ENCODE data around the gene IQSEC3.
"Not testable (repeated sequence)": the region's sequence is repeated elsewhere in the genome, so short reads cannot be mapped to it uniquely, and the experiment has no call there.

DNA sequence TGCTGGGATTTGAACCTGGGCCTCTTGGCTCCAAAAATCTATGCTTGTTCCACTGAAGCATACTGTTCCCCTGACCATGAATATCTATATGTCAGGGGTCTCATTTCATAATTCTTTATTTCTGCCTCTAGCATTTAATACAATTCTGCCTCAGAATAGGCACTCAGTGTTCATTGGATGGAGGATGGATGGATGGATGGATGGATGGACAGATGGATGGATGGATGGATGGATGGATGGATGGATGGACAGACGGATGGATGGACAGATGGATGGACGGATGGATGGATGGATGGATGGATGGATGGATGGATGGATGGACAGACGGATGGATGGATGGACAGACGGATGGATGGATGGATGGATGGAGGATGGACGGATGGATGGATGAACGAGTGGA, 150.5 kb downstream of the IQSEC3 start:
- TF ChIP-seq, protein P1, sequence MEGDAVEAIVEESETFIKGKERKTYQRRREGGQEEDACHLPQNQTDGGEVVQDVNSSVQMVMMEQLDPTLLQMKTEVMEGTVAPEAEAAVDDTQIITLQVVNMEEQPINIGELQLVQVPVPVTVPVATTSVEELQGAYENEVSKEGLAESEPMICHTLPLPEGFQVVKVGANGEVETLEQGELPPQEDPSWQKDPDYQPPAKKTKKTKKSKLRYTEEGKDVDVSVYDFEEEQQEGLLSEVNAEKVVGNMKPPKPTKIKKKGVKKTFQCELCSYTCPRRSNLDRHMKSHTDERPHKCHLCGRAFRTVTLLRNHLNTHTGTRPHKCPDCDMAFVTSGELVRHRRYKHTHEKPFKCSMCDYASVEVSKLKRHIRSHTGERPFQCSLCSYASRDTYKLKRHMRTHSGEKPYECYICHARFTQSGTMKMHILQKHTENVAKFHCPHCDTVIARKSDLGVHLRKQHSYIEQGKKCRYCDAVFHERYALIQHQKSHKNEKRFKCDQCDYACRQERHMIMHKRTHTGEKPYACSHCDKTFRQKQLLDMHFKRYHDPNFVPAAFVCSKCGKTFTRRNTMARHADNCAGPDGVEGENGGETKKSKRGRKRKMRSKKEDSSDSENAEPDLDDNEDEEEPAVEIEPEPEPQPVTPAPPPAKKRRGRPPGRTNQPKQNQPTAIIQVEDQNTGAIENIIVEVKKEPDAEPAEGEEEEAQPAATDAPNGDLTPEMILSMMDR (IDR thresholded peaks at IDR 0.05; ENCODE audit: borderline replicate concordance, extremely low read depth, low read length, poor library complexity, severe bottlenecking), result not testable (repeated sequence)
- not testable (repeated sequence) for TF ChIP-seq EZH2 (IDR thresholded peaks at IDR 0.05; ENCODE audit: borderline replicate concordance, low read depth, low read length, severe bottlenecking)

All from DND-41 (cell line).